Activated T-cell treated with anti-CD3 and anti-CD28 coated beads for 24 hours (primary cell): ENCODE results near the gene TASP1.
"Not testable (repeated sequence)": the region's sequence is repeated elsewhere in the genome, so short reads cannot be mapped to it uniquely, and the experiment has no call there.

Experiments
- DNase-seq: peaks from one replicate; pipeline ENCODE4 v3.0.0-alpha.2; 2020; ENCODE audit warnings: low read depth

The TASP1 gene

GRCh38 chr20:13492001-13492481, 146.7 kb downstream of the TASP1 start:
- no peak for DNase-seq

GRCh38 chr20:13487202-13487601, 151.5 kb downstream of the TASP1 start:
- DNase-seq, result no peak

GRCh38 chr20:13486694-13487093, 152.0 kb downstream of the TASP1 start:
- no peak for DNase-seq

- no peak for DNase-seq
Measured at GRCh38 chr20:13485576-13485975, 153.2 kb downstream of the TASP1 start.

GRCh38 chr20:13485019-13485418, 153.7 kb downstream of the TASP1 start:
- not testable (repeated sequence) for DNase-seq

GRCh38 chr20:13483472-13483871, 155.3 kb downstream of the TASP1 start:
- DNase-seq, result not testable (repeated sequence)

GRCh38 chr20:13478366-13478765, 160.4 kb downstream of the TASP1 start:
- no peak for DNase-seq

- DNase-seq, result no peak
Measured at GRCh38 chr20:13474467-13474866, 164.3 kb downstream of the TASP1 start.

GRCh38 chr20:13469262-13469661, 169.5 kb downstream of the TASP1 start:
- no peak for DNase-seq

- no peak for DNase-seq
Measured at GRCh38 chr20:13468166-13468565, 170.6 kb downstream of the TASP1 start.

- no peak for DNase-seq
Measured at GRCh38 chr20:13464702-13465101, 174.0 kb downstream of the TASP1 start.

GRCh38 chr20:13461849-13462458, 176.8 kb downstream of the TASP1 start:
- no peak for DNase-seq

GRCh38 chr20:13458860-13459451, 179.8 kb downstream of the TASP1 start:
- DNase-seq, result no peak

GRCh38 chr20:13457487-13457886, 181.2 kb downstream of the TASP1 start:
- no peak for DNase-seq

GRCh38 chr20:13455713-13456112, 183.0 kb downstream of the TASP1 start:
- no peak for DNase-seq

GRCh38 chr20:13453367-13453766, 185.4 kb downstream of the TASP1 start:
- DNase-seq, result no peak

- DNase-seq, result no peak
Measured at GRCh38 chr20:13452470-13453124, 186.1 kb downstream of the TASP1 start.

- no peak for DNase-seq
Measured at GRCh38 chr20:13449868-13450434, 188.8 kb downstream of the TASP1 start.

- no peak for DNase-seq
Measured at GRCh38 chr20:13447385-13448180, 191.1 kb downstream of the TASP1 start.

- no peak for DNase-seq
Measured at GRCh38 chr20:13443690-13444089, 195.0 kb downstream of the TASP1 start.

- no peak for DNase-seq
Measured at GRCh38 chr20:13442986-13443385, 195.7 kb downstream of the TASP1 start.

GRCh38 chr20:13441388-13441787, 197.3 kb downstream of the TASP1 start:
- no peak for DNase-seq
